K562 (cell line): ENCODE results near the gene IKBKG. TPM values are rescaled to one million over a fixed set of nuclear protein-coding genes. Genes with fewer than 3 reads are reported as not detected.

Source experiments
- ARID3B ChIP-seq: fragments of 250-450 bp; sonication (Bioruptor Pico); IDR thresholded peaks from 2 replicates; pipeline ENCODE4 v1.4.0; 2020; ENCODE audit warnings: borderline replicate concordance
- BRD9 ChIP-seq: fragments of 450-650 bp; IDR thresholded peaks from 2 replicates; pipeline ENCODE4 v1.6.1; 2018; ENCODE audit warnings: low read depth; ENCODE audit not compliant: partially characterized antibody
- CREB3 ChIP-seq: fragments of 450-650 bp; conservative IDR thresholded peaks from 2 replicates; pipeline ENCODE4 v1.6.1; 2016; ENCODE audit warnings: missing genetic modification characterization, low read depth, mild to moderate bottlenecking, missing compliant biosample characterization, moderate library complexity
- DMBX1 ChIP-seq: fragments of 250-450 bp; sonication (Bioruptor Pico); IDR thresholded peaks from 2 replicates; pipeline ENCODE4 v1.8.0; 2022; ENCODE audit warnings: inconsistent platforms, mild to moderate bottlenecking, moderate library complexity, borderline replicate concordance
- ETS2 ChIP-seq: IDR thresholded peaks from 2 replicates; pipeline ENCODE4 v1.6.1; 2016; ENCODE audit warnings: borderline replicate concordance, missing genetic modification characterization, mild to moderate bottlenecking, moderate library complexity, missing compliant biosample characterization; ENCODE audit not compliant: poor library complexity, severe bottlenecking
- HINFP ChIP-seq: fragments of 450-650 bp; conservative IDR thresholded peaks from 2 replicates; pipeline ENCODE4 v1.6.1; 2016; ENCODE audit warnings: missing genetic modification characterization, low read depth, mild to moderate bottlenecking, control low read depth, missing compliant biosample characterization
- HLTF ChIP-seq: fragments of 450-650 bp; IDR thresholded peaks from 2 replicates; pipeline ENCODE4 v1.6.1; 2016
- HMGN3 ChIP-seq: IDR thresholded peaks from 2 replicates; pipeline ENCODE4 v1.6.1; 2011; ENCODE audit warnings: borderline replicate concordance, low read depth, mild to moderate bottlenecking, mixed read lengths, low read length; ENCODE audit not compliant: insufficient read length; ENCODE audit errors: extremely low read depth
- JUND ChIP-seq, 2 experiments: IDR thresholded peaks; 2 replicates in 1 of 2; 3 replicates in 1 of 2; pipeline ENCODE4 v1.6.1; 2011; ENCODE audit warnings: borderline replicate concordance in 2 of 2, low read depth in 2 of 2, low read length in 2 of 2, improper control_type of control experiment in 1 of 2, missing biosample characterization in 1 of 2, missing genetic modification characterization in 1 of 2, missing genetic modification reagents in 1 of 2
- KLF1 ChIP-seq: fragments of 450-650 bp; IDR thresholded peaks from 2 replicates; pipeline ENCODE4 v1.6.1; 2016; ENCODE audit warnings: missing genetic modification characterization, missing compliant biosample characterization
- MAX ChIP-seq: sonication (generic); formaldehyde crosslinking; IDR thresholded peaks from 2 replicates; pipeline ENCODE4 v1.9.0; 2022; ENCODE audit warnings: mild to moderate bottlenecking, missing genetic modification reagents
- MTA2 ChIP-seq: fragments of 450-650 bp; IDR thresholded peaks from 2 replicates; pipeline ENCODE4 v1.6.1; 2016; ENCODE audit warnings: low read depth
- NR4A1 ChIP-seq, 2 experiments: fragments of 250-450 bp in 1 of 2; fragments of 450-650 bp in 1 of 2; sonication (Bioruptor Pico) in 1 of 2; IDR thresholded peaks; 2 replicates each; pipeline versions ENCODE4 v1.4.0 to v1.6.1; 2016 to 2020; ENCODE audit warnings: mild to moderate bottlenecking in 2 of 2, missing compliant biosample characterization in 1 of 2, missing genetic modification characterization in 1 of 2, moderate library complexity in 1 of 2
- POLR2B ChIP-seq: fragments of 450-650 bp; IDR thresholded peaks from 2 replicates; pipeline ENCODE4 v1.6.1; 2018; ENCODE audit warnings: low read depth; ENCODE audit not compliant: partially characterized antibody
- PRPF4 ChIP-seq: fragments of 200-400 bp; formaldehyde crosslinking; IDR thresholded peaks from one replicate; pipeline ENCODE4 v1.6.1; 2017; ENCODE audit warnings: low read length, low read depth, mild to moderate bottlenecking; ENCODE audit not compliant: insufficient read depth, poor library complexity, severe bottlenecking
- RFX7 ChIP-seq: fragments of 250-450 bp; sonication (Bioruptor Pico); IDR thresholded peaks from 2 replicates; pipeline ENCODE4 v1.5.1; 2021; ENCODE audit warnings: mild to moderate bottlenecking
- ZFP91 ChIP-seq: sonication (generic); formaldehyde crosslinking; IDR thresholded peaks from 2 replicates; pipeline ENCODE4 v1.8.0; 2022; ENCODE audit warnings: mild to moderate bottlenecking, missing genetic modification reagents
- ZNF263 ChIP-seq: sonication (generic); formaldehyde crosslinking; IDR thresholded peaks from 2 replicates; pipeline ENCODE4 v1.8.0; 2022; ENCODE audit warnings: mild to moderate bottlenecking, missing genetic modification reagents, borderline replicate concordance
- ZNF740 ChIP-seq, 3 experiments: fragments of 200-800 bp in 1 of 3; sonication (Bioruptor generic) in 1 of 3; sonication (generic) in 1 of 3; formaldehyde crosslinking in 1 of 3; IDR thresholded peaks; 2 replicates each; pipeline versions ENCODE4 v1.6.1 to v1.8.0; 2016 to 2022; ENCODE audit warnings: mild to moderate bottlenecking in 2 of 3, missing compliant biosample characterization in 2 of 3, missing genetic modification characterization in 2 of 3, missing genetic modification reagents in 1 of 3
- polyA plus RNA-seq, 8 experiments: library from polyadenylated mRNA; depleted of rRNA in 4 of 8; stranded (reverse) in 5 of 8; unstranded in 3 of 8; fragments of >200 nt; fragmentation: Nextera tagmentation in 2 of 8; fragmentation: Illumina TruSeq in 1 of 8; extraction: Ambion mirVana in 2 of 8; extraction: Trizol in 1 of 8; gene quantifications; 2 replicates each; pipeline versions ENCODE4 v1.2.1 to v1.2.3, GENCODE V29; 2011 to 2014; ENCODE audit warnings: inconsistent platforms in 1 of 8, missing spikeins in 1 of 8
- total RNA-seq, 7 experiments: library from RNA; depleted of rRNA in 6 of 7; stranded (reverse); fragments of >200 nt in 6 of 7; fragmentation: Illumina TruSeq in 2 of 7; extraction: Trizol in 2 of 7; gene quantifications; 2 replicates each; pipeline versions ENCODE4 v1.2.1 to v1.2.3, GENCODE V29; 2011 to 2021; ENCODE audit warnings: low replicate concordance in 1 of 7

Gene IKBKG
- total and polyA plus RNA-seq, 9 of the 15 experiments (the other 6 are each of a cell fraction or from before 2014, with no cell fraction given) = 0.68 to 60.0 (median 21.9) TPM

GRCh38 chrX:154502098-154502497 lies 45.3 kb upstream of the IKBKG start (continued):
- no peak for TF ChIP-seq KLF1 (tag)
- TF ChIP-seq DMBX1 (CRISPR knock-in tag) = 0 out of 2 replicates have a peak, but pooled peaks have one; percentile 35
- TF ChIP-seq PRPF4 = no peak
- no peak for TF ChIP-seq ZNF263 (CRISPR knock-in tag)
- TF ChIP-seq ZNF740 (CRISPR knock-in tag; IDR thresholded peaks at IDR 0.05) = no peak
- 0 out of 4 replicates have a peak, but pooled peaks of 1 of the 2 experiments have one; percentile 34 for TF ChIP-seq ZNF740 (tag; IDR thresholded peaks at IDR 0.05)
- TF ChIP-seq POLR2B = no peak
- TF ChIP-seq NR4A1 (CRISPR knock-in tag; IDR thresholded peaks at IDR 0.05) = no peak
- peak; percentile 62; the same call in 1 of the 2 replicates for TF ChIP-seq NR4A1 (tag; IDR thresholded peaks at IDR 0.05)
- no peak for TF ChIP-seq ZFP91 (CRISPR knock-in tag)
- no peak for TF ChIP-seq ETS2 (tag)
- TF ChIP-seq HINFP (tag) = peak; percentile 40; the same call in 1 of the 2 replicates
- TF ChIP-seq RFX7 (CRISPR knock-in tag) = no peak
- peak; percentile 79; the same call in 1 of the 2 replicates for TF ChIP-seq CREB3 (tag)
- TF ChIP-seq HLTF = no peak
- no peak for TF ChIP-seq JUND (IDR thresholded peaks at IDR 0.05; ENCODE audit: borderline replicate concordance, low read depth, low read length)
- TF ChIP-seq JUND (tag; IDR thresholded peaks at IDR 0.05; ENCODE audit: borderline replicate concordance, low read depth, low read length) = no peak
- no peak for TF ChIP-seq MAX (CRISPR knock-in tag)
- TF ChIP-seq HMGN3 = no peak
- no peak for TF ChIP-seq BRD9
- TF ChIP-seq ARID3B (CRISPR knock-in tag) = no peak
- no peak for TF ChIP-seq MTA2
